Measurements from ENCODE around the gene HFE. TPM values are rescaled to one million over a fixed set of nuclear protein-coding genes. Genes with fewer than 3 reads are reported as not detected.
A peak's percentile ranks its signal among the peaks of the same experiment; 100 is the strongest.

The HFE gene
- polyA plus RNA-seq, 2 donors: 2.2 to 2.6 TPM

DNA sequence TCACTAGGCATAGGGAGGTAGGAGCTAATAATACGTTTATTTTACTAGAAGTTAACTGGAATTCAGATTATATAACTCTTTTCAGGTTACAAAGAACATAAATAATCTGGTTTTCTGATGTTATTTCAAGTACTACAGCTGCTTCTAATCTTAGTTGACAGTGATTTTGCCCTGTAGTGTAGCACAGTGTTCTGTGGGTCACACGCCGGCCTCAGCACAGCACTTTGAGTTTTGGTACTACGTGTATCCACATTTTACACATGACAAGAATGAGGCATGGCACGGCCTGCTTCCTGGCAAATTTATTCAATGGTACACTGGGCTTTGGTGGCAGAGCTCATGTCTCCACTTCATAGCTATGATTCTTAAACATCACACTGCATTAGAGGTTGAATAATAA is 1.1 kb downstream of the HFE start:
- H3K4me3 ChIP-seq (ENCODE audit: low read depth in 1 of 2, low read length in 2 of 2): no peak overlapping the region
- no peaks in the 10 kb centered on the region for H3K9me3 ChIP-seq (ENCODE audit: control insufficient read depth in 2 of 2, insufficient read depth in 1 of 2, low read depth in 1 of 2, low read length in 1 of 2)
- 36% methylated on average over 5 of the region's 5 CpGs for WGBS, 2 donors
- H3K36me3 ChIP-seq (ENCODE audit: control insufficient read depth in 2 of 2, insufficient read depth in 2 of 2, low read length in 1 of 2): peaks cover 0 to 2% of the 10 kb centered on the region in 2 donors
- peak overlapping the region; percentile 0 to 63 for H3K27ac ChIP-seq (ENCODE audit: low read depth in 2 of 2, low read length in 1 of 2)
- peaks cover 0 to 2% of the 10 kb centered on the region in 2 donors for H3K4me1 ChIP-seq (ENCODE audit: control insufficient read depth in 2 of 2, insufficient read depth in 2 of 2, low read length in 1 of 2)
- no peaks in the 10 kb centered on the region for H3K27me3 ChIP-seq (ENCODE audit: control insufficient read depth in 1 of 2, insufficient read depth in 2 of 2, low read length in 2 of 2)

GRCh38 chr6:26089272-26089671 is 2.0 kb downstream of the HFE start:
- peaks cover 0 to 2% of the 10 kb centered on the region in 2 donors for H3K36me3 ChIP-seq (ENCODE audit: control insufficient read depth in 2 of 2, insufficient read depth in 2 of 2, low read length in 1 of 2)
- H3K9me3 ChIP-seq (ENCODE audit: control insufficient read depth in 2 of 2, insufficient read depth in 1 of 2, low read depth in 1 of 2, low read length in 1 of 2): no peaks in the 10 kb centered on the region
- peaks cover 0 to 2% of the 10 kb centered on the region in 2 donors for H3K4me1 ChIP-seq (ENCODE audit: control insufficient read depth in 2 of 2, insufficient read depth in 2 of 2, low read length in 1 of 2)
- no peak overlapping the region for H3K4me3 ChIP-seq (ENCODE audit: low read depth in 1 of 2, low read length in 2 of 2)
- H3K27me3 ChIP-seq (ENCODE audit: control insufficient read depth in 1 of 2, insufficient read depth in 2 of 2, low read length in 2 of 2): no peaks in the 10 kb centered on the region
- 66 to 72% methylated on average over 2 of the region's 2 CpGs for WGBS, 2 donors
- H3K27ac ChIP-seq (ENCODE audit: low read depth in 2 of 2, low read length in 1 of 2): no peak overlapping the region

GRCh38 chr6:26092443-26092842 is 5.2 kb downstream of the HFE start:
- Histone ChIP-seq H3K4me3 (ENCODE audit: low read depth in 1 of 2, low read length in 2 of 2) (no peak overlapping the region), H3K36me3 (ENCODE audit: control insufficient read depth in 2 of 2, insufficient read depth in 2 of 2, low read length in 1 of 2) (peaks cover 0 to 2% of the 10 kb centered on the region in 2 donors), H3K27me3 (ENCODE audit: control insufficient read depth in 1 of 2, insufficient read depth in 2 of 2, low read length in 2 of 2) (no peaks in the 10 kb centered on the region), H3K4me1 (ENCODE audit: control insufficient read depth in 2 of 2, insufficient read depth in 2 of 2, low read length in 1 of 2) (peaks cover 0 to 2% of the 10 kb centered on the region in 2 donors), H3K9me3 (ENCODE audit: control insufficient read depth in 2 of 2, insufficient read depth in 1 of 2, low read depth in 1 of 2, low read length in 1 of 2) (no peaks in the 10 kb centered on the region), H3K27ac (ENCODE audit: low read depth in 2 of 2, low read length in 1 of 2) (no peak overlapping the region)
- WGBS, 2 donors: 90 to 95% methylated on average over 4 of the region's 4 CpGs

DNA sequence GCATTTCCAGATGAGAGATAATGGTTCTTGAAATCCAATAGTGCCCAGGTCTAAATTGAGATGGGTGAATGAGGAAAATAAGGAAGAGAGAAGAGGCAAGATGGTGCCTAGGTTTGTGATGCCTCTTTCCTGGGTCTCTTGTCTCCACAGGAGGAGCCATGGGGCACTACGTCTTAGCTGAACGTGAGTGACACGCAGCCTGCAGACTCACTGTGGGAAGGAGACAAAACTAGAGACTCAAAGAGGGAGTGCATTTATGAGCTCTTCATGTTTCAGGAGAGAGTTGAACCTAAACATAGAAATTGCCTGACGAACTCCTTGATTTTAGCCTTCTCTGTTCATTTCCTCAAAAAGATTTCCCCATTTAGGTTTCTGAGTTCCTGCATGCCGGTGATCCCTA is 6.8 kb downstream of the HFE start:
- Histone ChIP-seq H3K4me3 (ENCODE audit: low read depth in 1 of 2, low read length in 2 of 2) (no peak overlapping the region), H3K27me3 (ENCODE audit: control insufficient read depth in 1 of 2, insufficient read depth in 2 of 2, low read length in 2 of 2) (no peaks in the 10 kb centered on the region)
- whole genome bisulfite sequencing, 2 donors: 89% methylated on average over 5 of the region's 5 CpGs

DNA sequence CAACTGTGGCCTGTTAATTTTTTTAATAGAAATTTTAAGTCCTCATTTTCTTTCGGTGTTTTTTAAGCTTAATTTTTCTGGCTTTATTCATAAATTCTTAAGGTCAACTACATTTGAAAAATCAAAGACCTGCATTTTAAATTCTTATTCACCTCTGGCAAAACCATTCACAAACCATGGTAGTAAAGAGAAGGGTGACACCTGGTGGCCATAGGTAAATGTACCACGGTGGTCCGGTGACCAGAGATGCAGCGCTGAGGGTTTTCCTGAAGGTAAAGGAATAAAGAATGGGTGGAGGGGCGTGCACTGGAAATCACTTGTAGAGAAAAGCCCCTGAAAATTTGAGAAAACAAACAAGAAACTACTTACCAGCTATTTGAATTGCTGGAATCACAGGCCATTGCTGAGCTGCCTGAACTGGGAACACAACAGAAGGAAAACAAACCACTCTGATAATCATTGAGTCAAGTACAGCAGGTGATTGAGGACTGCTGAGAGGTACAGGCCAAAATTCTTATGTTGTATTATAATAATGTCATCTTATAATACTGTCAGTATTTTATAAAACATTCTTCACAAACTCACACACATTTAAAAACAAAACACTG is 10.1 kb downstream of the HFE start:
- Histone ChIP-seq H3K9me3 (ENCODE audit: control insufficient read depth in 2 of 2, insufficient read depth in 1 of 2, low read depth in 1 of 2, low read length in 1 of 2) (no peaks in the 10 kb centered on the region), H3K36me3 (ENCODE audit: control insufficient read depth in 2 of 2, insufficient read depth in 2 of 2, low read length in 1 of 2) (peaks cover 0 to 2% of the 10 kb centered on the region in 2 donors), H3K4me3 (ENCODE audit: low read depth in 1 of 2, low read length in 2 of 2) (no peak overlapping the region), H3K27me3 (ENCODE audit: control insufficient read depth in 1 of 2, insufficient read depth in 2 of 2, low read length in 2 of 2) (no peaks in the 10 kb centered on the region), H3K27ac (ENCODE audit: low read depth in 2 of 2, low read length in 1 of 2) (no peak overlapping the region), H3K4me1 (ENCODE audit: control insufficient read depth in 2 of 2, insufficient read depth in 2 of 2, low read length in 1 of 2) (no peaks in the 10 kb centered on the region)
- WGBS, 2 donors: 1 to 2% methylated on average over 5 of the region's 5 CpGs

More for the DNA sequence above, 6.8 kb downstream of the HFE start:
- Histone ChIP-seq H3K9me3 (ENCODE audit: control insufficient read depth in 2 of 2, insufficient read depth in 1 of 2, low read depth in 1 of 2, low read length in 1 of 2) (no peaks in the 10 kb centered on the region), H3K36me3 (ENCODE audit: control insufficient read depth in 2 of 2, insufficient read depth in 2 of 2, low read length in 1 of 2) (peaks cover 0 to 2% of the 10 kb centered on the region in 2 donors), H3K27ac (ENCODE audit: low read depth in 2 of 2, low read length in 1 of 2) (no peak overlapping the region), H3K4me1 (ENCODE audit: control insufficient read depth in 2 of 2, insufficient read depth in 2 of 2, low read length in 1 of 2) (no peaks in the 10 kb centered on the region)

DNA sequence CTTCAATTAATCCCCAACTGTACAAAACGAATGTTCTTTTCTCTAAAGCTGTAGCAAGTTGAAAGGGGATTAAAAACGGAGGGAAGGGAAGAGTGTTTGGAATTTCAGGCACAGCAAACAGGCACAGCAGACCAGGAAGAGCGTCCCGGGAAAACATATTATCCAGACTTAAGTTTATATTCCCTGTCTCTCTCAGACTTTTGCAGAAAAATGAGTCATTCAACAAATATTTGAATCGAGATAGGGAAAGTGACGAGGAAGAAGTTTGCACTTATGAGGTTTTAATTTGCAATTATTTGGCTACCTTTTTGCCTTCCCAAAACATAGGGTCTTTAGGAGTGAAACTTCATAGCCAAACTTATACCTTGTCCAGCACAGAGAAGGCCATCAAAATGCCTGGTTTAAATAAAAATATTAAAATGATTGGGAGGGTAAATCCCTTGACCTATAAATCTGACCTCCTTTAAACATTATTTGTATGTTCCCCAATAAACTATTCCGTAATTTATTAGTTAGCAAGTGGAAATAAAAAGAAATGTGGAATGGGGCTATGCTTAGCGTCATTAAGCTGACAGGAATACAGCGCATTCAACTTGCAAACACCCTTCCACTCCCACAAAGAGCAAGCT is 16.0 kb downstream of the HFE start:
- peak overlapping the region; percentile 32 to 36 for H3K27ac ChIP-seq (ENCODE audit: low read depth in 2 of 2, low read length in 1 of 2)

DNA sequence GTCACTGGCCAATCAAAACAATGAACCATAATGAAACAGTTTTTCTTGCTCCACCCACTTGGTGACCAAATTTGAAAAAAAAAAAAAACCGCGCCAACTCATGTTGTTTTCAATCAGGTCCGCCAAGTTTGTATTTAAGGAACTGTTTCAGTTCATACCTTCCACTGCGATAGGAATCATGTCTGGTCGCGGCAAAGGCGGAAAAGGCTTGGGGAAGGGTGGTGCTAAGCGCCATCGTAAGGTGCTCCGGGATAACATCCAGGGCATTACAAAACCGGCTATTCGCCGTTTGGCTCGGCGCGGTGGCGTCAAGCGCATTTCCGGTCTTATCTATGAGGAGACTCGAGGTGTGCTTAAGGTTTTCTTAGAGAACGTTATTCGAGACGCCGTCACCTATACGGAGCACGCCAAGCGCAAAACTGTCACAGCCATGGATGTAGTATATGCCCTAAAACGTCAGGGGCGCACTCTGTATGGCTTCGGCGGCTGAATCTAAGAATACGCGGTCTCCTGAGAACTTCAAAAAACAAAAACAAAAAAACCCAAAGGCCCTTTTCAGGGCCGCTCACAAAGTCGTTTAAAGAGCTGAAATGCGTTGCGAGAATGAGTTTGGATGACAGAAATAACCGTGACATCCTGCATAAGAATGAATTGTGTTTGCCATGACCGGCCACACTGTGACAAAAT is 16.7 kb downstream of the HFE start:
- H3K27me3 ChIP-seq (ENCODE audit: control insufficient read depth in 1 of 2, insufficient read depth in 2 of 2, low read length in 2 of 2): no peaks in the 10 kb centered on the region
- H3K4me1 ChIP-seq (ENCODE audit: control insufficient read depth in 2 of 2, insufficient read depth in 2 of 2, low read length in 1 of 2): no peaks in the 10 kb centered on the region
- no peaks in the 10 kb centered on the region for H3K36me3 ChIP-seq (ENCODE audit: control insufficient read depth in 2 of 2, insufficient read depth in 2 of 2, low read length in 1 of 2)
- 0 to 1% methylated on average over 39 of the region's 39 CpGs for WGBS, 2 donors
- H3K4me3 ChIP-seq (ENCODE audit: low read depth in 1 of 2, low read length in 2 of 2): peak overlapping the region; percentile 42 to 50
- H3K27ac ChIP-seq (ENCODE audit: low read depth in 2 of 2, low read length in 1 of 2): peak overlapping the region; percentile 91 to 98
- H3K9me3 ChIP-seq (ENCODE audit: control insufficient read depth in 2 of 2, insufficient read depth in 1 of 2, low read depth in 1 of 2, low read length in 1 of 2): no peaks in the 10 kb centered on the region

More for the DNA sequence above, 16.0 kb downstream of the HFE start:
- no peaks in the 10 kb centered on the region for H3K4me1 ChIP-seq (ENCODE audit: control insufficient read depth in 2 of 2, insufficient read depth in 2 of 2, low read length in 1 of 2)
- H3K9me3 ChIP-seq (ENCODE audit: control insufficient read depth in 2 of 2, insufficient read depth in 1 of 2, low read depth in 1 of 2, low read length in 1 of 2): no peaks in the 10 kb centered on the region
- H3K36me3 ChIP-seq (ENCODE audit: control insufficient read depth in 2 of 2, insufficient read depth in 2 of 2, low read length in 1 of 2): no peaks in the 10 kb centered on the region
- WGBS, 2 donors: 14 to 15% methylated on average over 9 of the region's 9 CpGs
- H3K4me3 ChIP-seq (ENCODE audit: low read depth in 1 of 2, low read length in 2 of 2): peak overlapping the region in 1 of 2 donors; percentile 42
- no peaks in the 10 kb centered on the region for H3K27me3 ChIP-seq (ENCODE audit: control insufficient read depth in 1 of 2, insufficient read depth in 2 of 2, low read length in 2 of 2)

GRCh38 chr6:26104457-26105108 is 17.4 kb downstream of the HFE start:
- Histone ChIP-seq H3K27ac (ENCODE audit: low read depth in 2 of 2, low read length in 1 of 2) (peak overlapping the region; percentile 91 to 98), H3K27me3 (ENCODE audit: control insufficient read depth in 1 of 2, insufficient read depth in 2 of 2, low read length in 2 of 2) (no peaks in the 10 kb centered on the region), H3K4me3 (ENCODE audit: low read depth in 1 of 2, low read length in 2 of 2) (peak overlapping the region; percentile 17 to 42), H3K9me3 (ENCODE audit: control insufficient read depth in 2 of 2, insufficient read depth in 1 of 2, low read depth in 1 of 2, low read length in 1 of 2) (no peaks in the 10 kb centered on the region), H3K4me1 (ENCODE audit: control insufficient read depth in 2 of 2, insufficient read depth in 2 of 2, low read length in 1 of 2) (no peaks in the 10 kb centered on the region), H3K36me3 (ENCODE audit: control insufficient read depth in 2 of 2, insufficient read depth in 2 of 2, low read length in 1 of 2) (no peaks in the 10 kb centered on the region)
- 37 to 43% methylated on average over 22 of the region's 22 CpGs for WGBS, 2 donors

DNA sequence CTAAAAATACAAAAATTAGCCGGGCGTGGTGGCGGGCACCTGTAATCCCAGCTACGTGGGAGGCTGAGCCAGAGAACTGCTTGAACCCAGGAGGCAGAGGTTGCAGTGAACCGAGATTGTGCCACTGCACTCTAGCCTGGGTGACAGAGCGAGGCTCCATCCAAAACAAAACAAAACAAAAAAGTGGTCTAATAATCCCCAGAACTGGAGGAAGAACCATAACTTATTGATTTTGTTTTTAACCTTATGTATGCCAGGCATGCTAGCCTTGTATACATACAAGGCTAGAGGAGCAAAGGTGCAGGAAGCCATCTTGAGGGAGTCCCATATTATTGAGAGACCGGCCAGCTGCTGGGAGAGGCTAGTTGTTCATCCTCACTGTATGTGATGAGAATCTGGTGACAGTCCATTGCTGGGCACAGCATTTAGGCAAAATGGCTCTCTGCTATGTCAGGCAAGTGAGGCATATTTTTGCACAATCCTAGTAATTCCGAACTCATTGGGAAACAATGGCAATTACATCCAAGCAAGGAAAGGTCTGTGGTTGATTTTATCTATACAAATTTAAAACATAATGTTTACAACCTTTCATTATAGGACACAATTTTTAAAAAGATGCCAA is 18.0 kb downstream of the HFE start:
- Histone ChIP-seq H3K27me3 (ENCODE audit: control insufficient read depth in 1 of 2, insufficient read depth in 2 of 2, low read length in 2 of 2) (no peaks in the 10 kb centered on the region), H3K4me1 (ENCODE audit: control insufficient read depth in 2 of 2, insufficient read depth in 2 of 2, low read length in 1 of 2) (no peaks in the 10 kb centered on the region), H3K9me3 (ENCODE audit: control insufficient read depth in 2 of 2, insufficient read depth in 1 of 2, low read depth in 1 of 2, low read length in 1 of 2) (no peaks in the 10 kb centered on the region), H3K4me3 (ENCODE audit: low read depth in 1 of 2, low read length in 2 of 2) (no peak overlapping the region), H3K36me3 (ENCODE audit: control insufficient read depth in 2 of 2, insufficient read depth in 2 of 2, low read length in 1 of 2) (no peaks in the 10 kb centered on the region), H3K27ac (ENCODE audit: low read depth in 2 of 2, low read length in 1 of 2) (no peak overlapping the region)
- WGBS, 2 donors: 87 to 90% methylated on average over 8 of the region's 8 CpGs

All from esophagus (tissue), 2 donors.